ENCODE data around the gene HDAC4.
"Not testable (repeated sequence)": the region's sequence is repeated elsewhere in the genome, so short reads cannot be mapped to it uniquely, and the experiment has no call there.

HDAC4 gene

GRCh38 chr2:239179851-239180371 lies 220.9 kb downstream of the HDAC4 start:
- no peak for DNase-seq

GRCh38 chr2:239178954-239179353 lies 221.9 kb downstream of the HDAC4 start:
- DNase-seq: no peak

GRCh38 chr2:239178484-239178883 lies 222.3 kb downstream of the HDAC4 start:
- no peak for DNase-seq

DNA sequence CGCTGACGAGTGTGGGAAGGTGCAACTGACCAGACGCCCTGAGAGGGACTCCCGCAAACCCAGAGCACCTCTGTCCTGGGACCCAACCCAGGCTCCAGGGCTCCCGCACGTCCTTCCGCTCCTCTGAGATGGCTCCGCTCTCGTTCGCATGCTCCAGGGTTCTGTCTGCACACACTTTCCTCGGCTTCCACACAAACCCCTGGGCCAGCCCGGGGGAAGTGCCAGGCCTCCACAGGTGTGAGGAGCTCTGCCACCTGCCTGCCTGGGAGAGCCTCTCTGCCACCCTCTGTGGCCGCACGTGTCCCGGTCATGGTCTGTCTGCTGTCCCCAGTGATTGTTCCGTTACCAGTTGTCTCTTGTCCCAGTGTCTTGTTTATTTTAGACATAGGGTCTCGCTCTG lies 222.9 kb downstream of the HDAC4 start:
- no peak for DNase-seq

DNA sequence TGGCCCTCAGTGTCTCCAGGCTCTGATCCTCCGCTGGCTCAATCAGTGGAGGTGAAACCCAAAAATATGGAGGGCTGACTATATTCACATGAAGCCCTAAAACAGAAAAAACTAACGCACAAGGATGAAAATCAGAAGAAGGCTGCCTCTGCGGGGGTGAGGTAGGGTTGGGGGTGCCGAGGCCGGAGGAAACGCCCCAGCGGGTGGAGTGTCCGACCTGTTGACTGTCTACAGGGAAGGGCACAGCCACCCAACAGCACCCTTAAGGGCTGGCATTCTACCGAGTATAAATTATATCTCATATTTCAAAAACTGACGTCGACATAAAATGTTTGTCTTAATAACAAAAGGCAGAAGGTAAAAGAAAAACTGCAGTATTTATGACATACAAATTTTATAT lies 223.5 kb downstream of the HDAC4 start:
- DNase-seq: no peak

DNA sequence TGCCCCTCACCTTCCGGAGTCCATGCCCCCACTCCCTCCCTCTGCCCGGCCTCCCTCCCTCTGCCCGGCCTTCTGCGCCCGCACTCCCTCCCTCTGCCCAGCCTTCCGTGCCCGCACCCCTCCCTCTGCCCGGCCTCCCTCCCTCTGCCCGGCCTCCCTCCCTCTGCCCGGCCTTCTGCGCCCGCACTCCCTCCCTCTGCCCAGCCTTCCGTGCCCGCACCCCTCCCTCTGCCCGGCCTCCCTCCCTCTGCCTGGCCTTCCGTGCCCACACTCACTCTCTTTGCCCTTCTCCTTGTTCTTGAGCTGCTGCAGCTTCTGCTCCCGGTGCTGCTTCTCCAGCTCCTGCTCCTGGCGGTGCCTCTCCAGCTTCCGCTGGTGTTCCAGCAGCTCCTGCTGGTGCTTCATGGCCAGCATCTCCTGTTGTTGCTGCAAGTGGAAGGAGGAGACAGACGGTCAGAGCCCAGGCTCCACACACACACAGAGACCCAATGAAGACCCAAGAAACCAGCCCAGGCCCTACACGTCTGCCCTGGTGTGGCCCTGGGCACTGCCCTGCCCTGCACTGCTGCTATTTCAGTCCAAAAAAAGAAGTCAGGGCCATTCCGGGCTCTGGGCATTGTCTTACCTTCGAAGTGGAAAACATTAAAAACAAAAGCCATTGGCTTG lies 224.5 kb downstream of the HDAC4 start:
- not testable (repeated sequence) for DNase-seq

GRCh38 chr2:239175181-239175580 lies 225.6 kb downstream of the HDAC4 start:
- no peak for DNase-seq

DNA sequence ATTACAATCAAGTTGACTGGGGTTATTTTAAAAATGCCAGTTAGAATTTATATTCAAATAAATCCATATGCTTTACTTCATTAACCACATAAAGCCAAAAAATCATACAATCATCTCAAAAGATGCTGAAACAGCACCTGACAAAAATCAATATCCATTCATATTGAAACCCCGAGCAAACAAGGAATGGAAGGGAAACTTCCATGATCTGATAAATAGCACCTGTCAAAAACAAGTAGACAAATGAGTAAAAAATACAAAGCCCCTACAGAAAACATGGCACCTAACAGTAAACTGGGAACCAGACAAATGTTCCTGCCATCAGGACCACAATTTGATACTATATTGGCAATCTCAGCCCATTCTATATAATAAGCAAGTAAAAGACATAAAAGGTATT lies 227.5 kb downstream of the HDAC4 start:
- no peak for DNase-seq

DNA sequence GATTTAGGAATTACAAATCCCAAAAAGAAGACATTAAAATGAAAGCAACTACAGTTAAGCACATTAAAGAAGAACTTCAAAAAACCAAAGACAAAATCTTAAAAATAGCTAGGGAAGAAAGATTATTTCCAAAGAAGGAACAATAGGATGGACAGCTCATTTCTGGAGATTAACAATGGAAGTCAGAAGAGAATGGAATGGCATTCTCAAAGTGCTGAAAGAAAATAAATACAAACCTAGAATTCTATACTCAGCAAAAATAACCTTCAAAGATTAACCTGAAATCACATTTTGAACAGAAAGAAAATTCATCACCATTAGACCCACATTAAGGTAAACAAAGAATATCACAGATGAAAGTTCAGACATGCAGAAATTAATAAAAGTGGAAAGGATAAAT lies 229.2 kb downstream of the HDAC4 start:
- no peak for DNase-seq

- no peak for DNase-seq
These were observed 231.3 kb downstream of the HDAC4 start for GRCh38 chr2:239169311-239170048.

DNA sequence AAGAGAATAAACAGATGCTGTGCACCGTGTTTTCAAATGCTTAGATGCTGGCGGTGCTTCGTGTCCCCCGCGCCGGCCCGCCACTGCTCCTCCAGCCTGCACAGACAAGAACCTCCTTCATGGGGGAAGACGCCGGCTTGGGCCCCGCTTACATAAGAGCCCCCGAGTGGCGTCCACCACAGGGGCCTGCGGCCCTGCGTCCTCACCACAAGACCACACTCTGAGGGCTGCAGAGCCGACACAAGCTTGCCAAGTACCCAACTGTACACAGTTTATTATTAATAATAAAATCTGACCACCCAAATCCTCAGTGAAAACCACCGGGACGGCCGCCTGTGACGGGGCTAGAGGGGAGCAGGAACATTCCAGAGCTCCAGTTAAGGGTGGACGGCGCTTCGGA lies 232.2 kb downstream of the HDAC4 start:
- DNase-seq: no peak

- DNase-seq: no peak
These were observed 232.9 kb downstream of the HDAC4 start for GRCh38 chr2:239167766-239168444.

GRCh38 chr2:239167011-239167673 lies 233.7 kb downstream of the HDAC4 start:
- DNase-seq: no peak

- no peak for DNase-seq
These were observed 234.5 kb downstream of the HDAC4 start for GRCh38 chr2:239166201-239166834.

GRCh38 chr2:239165206-239165831 lies 235.5 kb downstream of the HDAC4 start:
- DNase-seq: no peak

- DNase-seq: peak in 1 of 2 donors; percentile 9
These were observed 236.4 kb downstream of the HDAC4 start for GRCh38 chr2:239164335-239164871.

GRCh38 chr2:239163688-239164334 lies 237.0 kb downstream of the HDAC4 start:
- DNase-seq: no peak

GRCh38 chr2:239162976-239163687 lies 237.7 kb downstream of the HDAC4 start:
- DNase-seq: no peak

DNA sequence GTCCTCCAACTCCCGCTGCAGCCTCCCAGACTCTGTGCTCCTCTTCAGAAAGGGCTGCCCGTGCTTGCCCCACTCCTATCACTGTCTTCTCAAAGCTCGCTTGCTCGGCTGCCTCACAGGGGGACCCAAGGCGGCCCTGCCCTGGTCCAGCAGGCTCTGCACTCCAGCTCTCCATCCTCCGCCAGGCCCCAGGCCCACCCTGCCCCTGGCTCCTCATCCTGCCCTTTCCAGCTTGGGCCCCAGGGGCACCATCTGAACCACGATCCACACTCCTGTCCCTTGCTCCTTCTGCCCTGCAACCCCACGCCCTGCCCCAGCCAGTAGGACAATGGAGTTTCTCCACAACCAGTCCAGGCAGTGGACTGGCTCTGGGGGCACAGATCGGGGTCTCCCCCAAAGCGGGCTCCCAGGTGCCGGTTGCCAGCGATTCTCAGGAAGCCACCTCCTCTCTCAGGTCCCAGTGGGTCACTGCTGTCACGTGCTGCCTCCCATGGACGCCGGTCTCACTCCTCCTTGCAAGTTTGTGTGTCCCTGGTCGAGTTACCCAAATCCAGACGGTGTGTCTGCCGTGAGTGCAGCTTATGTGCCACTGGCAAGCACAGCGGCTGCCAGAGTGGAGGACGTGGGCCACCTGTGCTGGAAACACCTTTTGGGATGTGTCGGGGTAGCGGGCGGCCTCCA lies 238.5 kb downstream of the HDAC4 start:
- DNase-seq: no peak

DNA sequence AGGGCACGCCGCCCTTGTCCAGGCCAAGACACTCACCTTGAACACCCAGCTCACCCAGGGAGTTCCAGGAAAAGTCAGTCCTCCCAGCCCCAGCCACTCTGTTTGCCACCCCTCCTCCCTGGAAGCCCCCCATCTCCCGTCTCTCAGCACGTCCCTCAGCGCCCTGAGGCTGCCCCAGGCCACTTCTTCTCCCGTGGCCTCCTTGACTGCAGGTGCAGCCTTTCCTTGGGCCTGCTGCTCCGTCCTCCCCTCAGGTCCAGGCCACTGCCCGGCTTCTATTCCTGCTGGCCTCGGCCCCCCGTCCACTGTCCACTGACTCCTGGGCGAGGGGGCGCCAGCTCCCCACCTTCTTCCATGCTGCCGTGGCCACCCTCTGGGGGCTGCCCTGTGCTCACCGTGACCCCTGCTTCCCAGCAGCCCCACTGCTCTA lies 239.1 kb downstream of the HDAC4 start:
- no peak for DNase-seq

All from stimulated activated CD4-positive, alpha-beta T cell treated with anti-CD3 and anti-CD28 coated beads, Interleukin-2, amount 100 ng/mL, for 24 hours (primary cell).